ENCODE data around the gene PPP2R1B. TPM values are rescaled to one million over a fixed set of nuclear protein-coding genes. Genes with fewer than 3 reads are reported as not detected.

PPP2R1B gene
- total RNA-seq, 4 donors from 2014 or later = 30.9 to 139 (median 78.8) TPM

DNA sequence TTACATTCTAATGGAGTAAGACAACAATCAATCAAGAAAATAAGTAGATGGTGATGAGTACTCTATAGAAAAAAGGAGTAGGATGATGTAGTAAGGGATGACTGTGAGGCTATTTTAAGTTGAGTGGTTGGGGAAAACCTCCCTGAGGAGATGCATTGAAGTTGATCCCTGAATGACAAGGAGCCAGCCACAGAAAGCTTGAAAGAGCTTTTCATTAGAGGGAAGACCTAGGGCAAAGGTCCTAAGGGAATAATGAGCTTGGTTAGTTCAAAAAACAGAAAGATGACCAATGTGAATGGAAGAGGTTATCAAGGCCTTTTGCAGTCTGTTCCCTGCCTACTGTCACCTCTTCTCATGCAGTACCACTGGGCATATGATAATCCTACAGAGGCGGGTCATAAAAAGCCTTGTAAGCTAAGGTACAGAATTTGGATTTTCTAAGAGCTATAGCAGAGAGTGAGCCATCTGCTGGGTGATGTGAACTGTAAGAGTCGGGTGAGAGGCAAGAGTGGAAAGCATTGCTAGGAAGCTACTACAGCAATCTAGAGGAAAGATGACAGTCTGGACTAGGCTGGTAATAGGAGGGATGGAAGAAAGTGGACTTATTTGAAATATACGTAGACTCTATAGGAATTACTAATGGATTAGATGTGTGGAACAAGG lies 3.1 kb downstream of the PPP2R1B start:
- ATAC-seq (ENCODE audit: low FRiP score) = no peak
- TF ChIP-seq CTCF (IDR thresholded peaks at IDR 0.05) = no peak
- DNase-seq (ENCODE audit: low spot score) = no peak

GRCh38 chr11:111762526-111762925 lies 3.7 kb downstream of the PPP2R1B start:
- DNase-seq (ENCODE audit: low spot score) (no peak), ATAC-seq (ENCODE audit: low FRiP score) (no peak)
- TF ChIP-seq CTCF (IDR thresholded peaks at IDR 0.05) = no peak

GRCh38 chr11:111761036-111761435 lies 5.2 kb downstream of the PPP2R1B start:
- no peak for DNase-seq (ENCODE audit: low spot score)
- no peak for TF ChIP-seq CTCF (IDR thresholded peaks at IDR 0.05)
- no peak for ATAC-seq (ENCODE audit: low FRiP score)

- no peak for ATAC-seq (ENCODE audit: low FRiP score)
- TF ChIP-seq CTCF (IDR thresholded peaks at IDR 0.05) = no peak
- no peak for DNase-seq (ENCODE audit: low spot score)
These were observed 6.3 kb downstream of the PPP2R1B start for GRCh38 chr11:111759778-111760407.

- no peak for TF ChIP-seq CTCF (IDR thresholded peaks at IDR 0.05)
- DNase-seq (ENCODE audit: low spot score) (no peak), ATAC-seq (ENCODE audit: low FRiP score) (no peak)
These were observed 6.8 kb downstream of the PPP2R1B start for GRCh38 chr11:111759376-111759775.

GRCh38 chr11:111756097-111756496 lies 10.1 kb downstream of the PPP2R1B start:
- no peak for TF ChIP-seq CTCF (IDR thresholded peaks at IDR 0.05)
- no peak for DNase-seq (ENCODE audit: low spot score)

DNA sequence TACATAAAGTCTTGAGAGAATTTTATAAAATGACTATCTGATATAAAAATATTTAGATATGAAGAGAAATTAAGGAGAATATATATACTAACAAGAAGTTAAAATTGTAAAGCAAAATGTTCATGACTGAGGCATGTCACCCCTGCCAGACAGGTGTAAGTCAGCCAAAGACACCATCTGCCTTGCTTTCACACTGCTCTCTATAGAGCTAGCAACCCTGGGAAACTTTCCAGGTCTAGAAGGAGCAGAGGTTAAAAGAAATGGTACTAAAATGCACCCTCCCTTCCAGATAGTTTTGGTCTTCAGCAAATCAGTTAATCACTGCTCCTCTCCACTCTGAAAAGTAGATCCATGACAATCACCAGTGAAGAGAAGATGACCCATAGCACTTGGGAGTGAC lies 16.5 kb downstream of the PPP2R1B start:
- ATAC-seq (ENCODE audit: low FRiP score) (no peak), DNase-seq (ENCODE audit: low spot score) (no peak)
- no peak for TF ChIP-seq CTCF (IDR thresholded peaks at IDR 0.05)

More at GRCh38 chr11:111756097-111756496, 10.1 kb downstream of the PPP2R1B start:
- ATAC-seq (ENCODE audit: low FRiP score) = no peak
